Esophagus squamous epithelium (tissue), 4 donors: ENCODE data around the gene CPNE5.

Experiments
- CTCF ChIP-seq, 6 experiments: fragments of 450-650 bp in 4 of 6; fragments of 200-600 bp in 2 of 6; sonication (generic) in 2 of 6; IDR thresholded peaks; one replicate each; pipeline ENCODE4 v1.5.1; 2016 to 2019; ENCODE audit warnings: antibody characterized with exemption in 6 of 6, mild to moderate bottlenecking in 4 of 6, moderate library complexity in 4 of 6
- POLR2A ChIP-seq, 4 donors: fragments of 450-650 bp; IDR thresholded peaks; one replicate each; pipeline ENCODE4 v1.6.1; 2017; ENCODE audit warnings: antibody characterized with exemption in 4 of 4, mild to moderate bottlenecking in 4 of 4, moderate library complexity in 3 of 4

GRCh38 chr6:36718560-36718959 is 120.7 kb downstream of the CPNE5 start:
- TF ChIP-seq CTCF (IDR thresholded peaks at IDR 0.05) (no peak), POLR2A (IDR thresholded peaks at IDR 0.05) (no peak)
